Omental fat pad (tissue), 4 donors: ENCODE measurements around the gene CAPG. TPM values are rescaled to one million over a fixed set of nuclear protein-coding genes. Genes with fewer than 3 reads are reported as not detected.
A peak's percentile ranks its signal among the peaks of the same experiment; 100 is the strongest.

ENCODE experiments used
- ATAC-seq: fragments of 150-250 bp; one replicate; pipeline ENCODE4 v1.9.1; 2016; ENCODE audit warnings: mild to moderate bottlenecking, moderate library complexity; ENCODE audit not compliant: low FRiP score
- DNase-seq: peaks from one replicate; pipeline ENCODE4 v3.0.0-alpha.2; 2019; ENCODE audit warnings: low spot score
- CTCF ChIP-seq, 3 donors: fragments of 450-650 bp; IDR thresholded peaks; one replicate each; pipeline ENCODE4 v1.5.1; 2016 to 2017; ENCODE audit warnings: antibody characterized with exemption in 3 of 3, mild to moderate bottlenecking in 3 of 3, moderate library complexity in 2 of 3
- total RNA-seq, 4 donors: library from RNA; depleted of rRNA; stranded (reverse); fragments of >200 nt; gene quantifications; one replicate each; pipeline ENCODE4 v1.1.0, GENCODE V29; 2016

Gene CAPG
- total RNA-seq, 4 donors from 2014 or later: 32.3 to 190 (median 99.5) TPM

GRCh38 chr2:85400023-85400422 lies 10.1 kb downstream of the CAPG start:
- ATAC-seq: no peak
- DNase-seq: no peak
- no peak for TF ChIP-seq CTCF (IDR thresholded peaks at IDR 0.05)

GRCh38 chr2:85399183-85399455 lies 11.0 kb downstream of the CAPG start:
- DNase-seq: no peak
- no peak for TF ChIP-seq CTCF (IDR thresholded peaks at IDR 0.05)

GRCh38 chr2:85398426-85399182 lies 11.6 kb downstream of the CAPG start:
- DNase-seq: no peak
- no peak for ATAC-seq
- no peak for TF ChIP-seq CTCF (IDR thresholded peaks at IDR 0.05)

More at GRCh38 chr2:85399183-85399455, 11.0 kb downstream of the CAPG start:
- no peak for ATAC-seq

GRCh38 chr2:85397925-85398331 lies 12.2 kb downstream of the CAPG start:
- DNase-seq: no peak
- ATAC-seq: no peak
- no peak for TF ChIP-seq CTCF (IDR thresholded peaks at IDR 0.05)

- TF ChIP-seq CTCF (IDR thresholded peaks at IDR 0.05): no peak
- ATAC-seq (peak; percentile 23), DNase-seq (no peak)
Measured at GRCh38 chr2:85396531-85397470, 13.4 kb downstream of the CAPG start.

- ATAC-seq (no peak), DNase-seq (no peak)
- TF ChIP-seq CTCF (IDR thresholded peaks at IDR 0.05): no peak
Measured at GRCh38 chr2:85395912-85396475, 14.2 kb downstream of the CAPG start.
